ENCODE results near the gene LINGO1. TPM values are rescaled to one million over a fixed set of nuclear protein-coding genes. Genes with fewer than 3 reads are reported as not detected.

Gene LINGO1
- total and polyA plus RNA-seq, 9 donors: 0.36 to 4.5 (median 1.3) TPM

- TF ChIP-seq CTCF (IDR thresholded peaks at IDR 0.05): no peak
- TF ChIP-seq POLR2A (IDR thresholded peaks at IDR 0.05): no peak
- no peak for TF ChIP-seq EP300 (IDR thresholded peaks at IDR 0.05)
- Histone ChIP-seq H3K9me3 (no peaks in the 10 kb centered on the region), H3K4me1 (ENCODE audit: insufficient read depth) (no peaks in the 10 kb centered on the region), H3K27me3 (no peaks in the 10 kb centered on the region), H3K36me3 (no peaks in the 10 kb centered on the region), H3K4me3 (no peak overlapping the region), H3K27ac (no peak overlapping the region)
- 84 to 90% (median 88%) methylated on average over 5 to 8 of the region's 8 CpGs for WGBS, 3 donors
- DNase-seq: no peak
- intact Hi-C loops (cut with DNase I): no loop called here
These were observed 16.6 kb downstream of the LINGO1 start for GRCh38 chr15:77616072-77616471.

DNA sequence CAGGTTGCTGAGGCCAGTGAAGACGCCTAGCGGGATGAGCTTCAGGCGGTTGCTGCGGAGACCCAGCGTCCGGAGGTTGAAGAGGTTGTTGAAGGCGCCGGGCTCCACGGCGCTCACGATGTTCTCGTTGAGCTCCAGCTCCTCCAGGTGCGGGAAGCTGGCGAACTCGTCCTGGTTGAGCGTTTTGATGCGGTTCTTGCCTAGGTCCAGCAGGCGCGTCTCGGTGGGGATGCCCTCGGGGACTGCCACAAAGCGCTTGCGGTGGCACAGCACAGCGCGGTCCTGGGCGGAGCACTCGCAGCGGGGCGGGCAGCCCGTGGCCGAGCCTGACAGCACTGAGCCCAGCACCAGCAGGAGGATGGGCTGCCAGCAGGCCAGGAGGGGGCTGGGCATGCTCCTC, 17.2 kb downstream of the LINGO1 start:
- no peaks in the 10 kb centered on the region for H3K36me3 ChIP-seq
- 94 to 95% (median 95%) methylated on average over 31 of the region's 31 CpGs for WGBS, 3 donors
- no peaks in the 10 kb centered on the region for H3K4me1 ChIP-seq (ENCODE audit: insufficient read depth)
- DNase-seq: no peak
- no peaks in the 10 kb centered on the region for H3K27me3 ChIP-seq
- H3K4me3 ChIP-seq: no peak overlapping the region
- TF ChIP-seq CTCF (IDR thresholded peaks at IDR 0.05) (no peak), EP300 (IDR thresholded peaks at IDR 0.05) (no peak), POLR2A (IDR thresholded peaks at IDR 0.05) (no peak)
- no peaks in the 10 kb centered on the region for H3K9me3 ChIP-seq
- no peak overlapping the region for H3K27ac ChIP-seq
- intact Hi-C loops (cut with DNase I): no loop called here

- no peak for TF ChIP-seq CTCF (IDR thresholded peaks at IDR 0.05)
- TF ChIP-seq EP300 (IDR thresholded peaks at IDR 0.05): no peak
- no peak for TF ChIP-seq POLR2A (IDR thresholded peaks at IDR 0.05)
- Histone ChIP-seq H3K36me3 (no peaks in the 10 kb centered on the region), H3K4me3 (no peak overlapping the region), H3K4me1 (ENCODE audit: insufficient read depth) (no peaks in the 10 kb centered on the region), H3K27me3 (no peaks in the 10 kb centered on the region), H3K27ac (no peak overlapping the region), H3K9me3 (no peaks in the 10 kb centered on the region)
- intact Hi-C loops (cut with DNase I): no loop called here
- WGBS, 3 donors: 95 to 97% (median 97%) methylated on average over 47 to 48 of the region's 48 CpGs
- DNase-seq: no peak
These were observed 18.4 kb downstream of the LINGO1 start for GRCh38 chr15:77614251-77614806.

DNA sequence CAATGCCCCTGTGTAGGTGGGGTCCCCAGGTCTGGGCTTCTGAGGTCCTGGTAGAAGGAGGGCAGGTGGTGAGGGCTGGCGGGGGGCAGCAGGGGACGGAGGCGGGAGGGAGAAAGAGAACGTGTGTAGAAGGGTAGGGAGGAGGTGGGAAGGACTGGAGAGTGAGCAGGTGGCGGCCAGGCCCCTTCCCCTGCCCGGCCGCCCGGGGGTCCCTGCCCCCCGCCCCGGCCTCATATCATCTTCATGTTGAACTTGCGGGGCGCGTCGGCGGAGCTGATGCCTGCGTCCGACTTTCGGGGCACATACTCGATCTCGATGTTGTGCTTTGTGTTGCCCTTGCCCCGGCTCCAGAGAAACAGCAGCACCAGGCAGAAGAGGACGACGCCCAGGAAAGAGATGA, 18.9 kb downstream of the LINGO1 start:
- no peak for DNase-seq
- no peak overlapping the region for H3K27ac ChIP-seq
- H3K36me3 ChIP-seq: no peaks in the 10 kb centered on the region
- H3K4me1 ChIP-seq (ENCODE audit: insufficient read depth): no peaks in the 10 kb centered on the region
- H3K9me3 ChIP-seq: no peaks in the 10 kb centered on the region
- H3K27me3 ChIP-seq: no peaks in the 10 kb centered on the region
- TF ChIP-seq CTCF (IDR thresholded peaks at IDR 0.05) (no peak), POLR2A (IDR thresholded peaks at IDR 0.05) (no peak), EP300 (IDR thresholded peaks at IDR 0.05) (no peak)
- intact Hi-C loops (cut with DNase I): no loop called here
- 91 to 93% (median 92%) methylated on average over 23 of the region's 23 CpGs for WGBS, 3 donors
- H3K4me3 ChIP-seq: no peak overlapping the region

Measured in ovary (tissue), 9 donors.